Fibroblast of skin of scalp (primary cell): ENCODE measurements around the gene CWC27.
A peak's percentile ranks its signal among the peaks of the same experiment; 100 is the strongest.
"Not testable (repeated sequence)": the region's sequence is repeated elsewhere in the genome, so short reads cannot be mapped to it uniquely, and the experiment has no call there.

Experiments
- DNase-seq: peaks from one replicate; pipeline ENCODE4 v3.0.0-alpha.2; 2013

The CWC27 gene

GRCh38 chr5:64840958-64841357, 72.2 kb downstream of the CWC27 start:
- no peak for DNase-seq

GRCh38 chr5:64853777-64854176, 85.0 kb downstream of the CWC27 start:
- no peak for DNase-seq

GRCh38 chr5:64854855-64855254, 86.1 kb downstream of the CWC27 start:
- DNase-seq: no peak

- DNase-seq: no peak
Observed at GRCh38 chr5:64859881-64860280, 91.2 kb downstream of the CWC27 start.

GRCh38 chr5:64861281-64861680, 92.6 kb downstream of the CWC27 start:
- DNase-seq: no peak

- DNase-seq: no peak
Observed at GRCh38 chr5:64864171-64864570, 95.4 kb downstream of the CWC27 start.

- DNase-seq: peak; percentile 32
Observed at GRCh38 chr5:64865662-64866061, 96.9 kb downstream of the CWC27 start.

GRCh38 chr5:64869419-64869818, 100.7 kb downstream of the CWC27 start:
- DNase-seq: peak; percentile 43

- DNase-seq: no peak
Observed at GRCh38 chr5:64872044-64872443, 103.3 kb downstream of the CWC27 start.

- no peak for DNase-seq
Observed at GRCh38 chr5:64873441-64873840, 104.7 kb downstream of the CWC27 start.

- no peak for DNase-seq
Observed at GRCh38 chr5:64874753-64875152, 106.0 kb downstream of the CWC27 start.

- no peak for DNase-seq
Observed at GRCh38 chr5:64876203-64876602, 107.5 kb downstream of the CWC27 start.

- DNase-seq: no peak
Observed at GRCh38 chr5:64880821-64881220, 112.1 kb downstream of the CWC27 start.

- DNase-seq: no peak
Observed at GRCh38 chr5:64883912-64884311, 115.2 kb downstream of the CWC27 start.

GRCh38 chr5:64884541-64884940, 115.8 kb downstream of the CWC27 start:
- no peak for DNase-seq

GRCh38 chr5:64887910-64888309, 119.2 kb downstream of the CWC27 start:
- DNase-seq: no peak

GRCh38 chr5:64895748-64896147, 127.0 kb downstream of the CWC27 start:
- no peak for DNase-seq

- DNase-seq: no peak
Observed at GRCh38 chr5:64899838-64900237, 131.1 kb downstream of the CWC27 start.

- DNase-seq: no peak
Observed at GRCh38 chr5:64900618-64901017, 131.9 kb downstream of the CWC27 start.

- DNase-seq: not testable (repeated sequence)
Observed at GRCh38 chr5:64907399-64907798, 138.7 kb downstream of the CWC27 start.

GRCh38 chr5:64914396-64914795, 145.7 kb downstream of the CWC27 start:
- DNase-seq: peak; percentile 53

GRCh38 chr5:64918083-64918482, 149.4 kb downstream of the CWC27 start:
- DNase-seq: no peak

GRCh38 chr5:64921386-64921785, 152.7 kb downstream of the CWC27 start:
- no peak for DNase-seq

GRCh38 chr5:64923151-64923685, 154.5 kb downstream of the CWC27 start:
- peak; percentile 38 for DNase-seq

GRCh38 chr5:64925123-64925522, 156.4 kb downstream of the CWC27 start:
- no peak for DNase-seq
